ENCODE results near the gene PIP5K1B.

- no peak for TF ChIP-seq CTCF (IDR thresholded peaks at IDR 0.05; ENCODE audit: low read length)
- no peak for TF ChIP-seq EZH2 (IDR thresholded peaks at IDR 0.05; ENCODE audit: borderline replicate concordance, low read length)
Observed at GRCh38 chr9:69047371-69047770, 342.3 kb downstream of the PIP5K1B start.
